Astrocyte (in vitro differentiated cells and primary cell): ENCODE data around the gene OR2Z1.

Source experiments
- EZH2 ChIP-seq: IDR thresholded peaks from 2 replicates; pipeline ENCODE4 v1.6.1; 2012; ENCODE audit warnings: mild to moderate bottlenecking, low read length, inconsistent platforms; ENCODE audit not compliant: insufficient read depth
- TF ChIP-seq, protein P1 (sequence below): IDR thresholded peaks from 2 replicates; pipeline ENCODE4 v1.5.1; 2011; ENCODE audit warnings: low read depth, mild to moderate bottlenecking, inconsistent platforms, low read length, moderate library complexity; ENCODE audit not compliant: insufficient read depth

DNA sequence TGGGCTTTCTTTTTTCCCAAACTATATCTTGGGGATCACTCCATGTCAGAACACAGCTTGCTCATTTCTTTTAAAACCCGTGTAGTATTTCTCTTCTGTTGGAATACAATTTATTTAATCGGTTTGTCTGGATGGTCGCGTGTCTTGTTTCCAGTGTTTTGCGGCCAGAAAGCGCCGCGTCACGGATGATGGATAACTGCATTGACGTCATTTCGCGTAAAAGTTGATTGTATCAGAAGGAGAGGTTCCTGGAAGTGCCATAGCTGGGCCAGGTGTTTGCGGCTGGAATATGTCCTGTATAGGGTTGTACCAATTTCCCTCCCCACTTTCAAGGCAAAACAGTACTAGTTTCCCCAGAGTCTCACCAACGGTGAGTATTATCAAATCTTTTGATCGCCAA lies 32.5 kb upstream of the OR2Z1 start:
- TF ChIP-seq, protein P1, sequence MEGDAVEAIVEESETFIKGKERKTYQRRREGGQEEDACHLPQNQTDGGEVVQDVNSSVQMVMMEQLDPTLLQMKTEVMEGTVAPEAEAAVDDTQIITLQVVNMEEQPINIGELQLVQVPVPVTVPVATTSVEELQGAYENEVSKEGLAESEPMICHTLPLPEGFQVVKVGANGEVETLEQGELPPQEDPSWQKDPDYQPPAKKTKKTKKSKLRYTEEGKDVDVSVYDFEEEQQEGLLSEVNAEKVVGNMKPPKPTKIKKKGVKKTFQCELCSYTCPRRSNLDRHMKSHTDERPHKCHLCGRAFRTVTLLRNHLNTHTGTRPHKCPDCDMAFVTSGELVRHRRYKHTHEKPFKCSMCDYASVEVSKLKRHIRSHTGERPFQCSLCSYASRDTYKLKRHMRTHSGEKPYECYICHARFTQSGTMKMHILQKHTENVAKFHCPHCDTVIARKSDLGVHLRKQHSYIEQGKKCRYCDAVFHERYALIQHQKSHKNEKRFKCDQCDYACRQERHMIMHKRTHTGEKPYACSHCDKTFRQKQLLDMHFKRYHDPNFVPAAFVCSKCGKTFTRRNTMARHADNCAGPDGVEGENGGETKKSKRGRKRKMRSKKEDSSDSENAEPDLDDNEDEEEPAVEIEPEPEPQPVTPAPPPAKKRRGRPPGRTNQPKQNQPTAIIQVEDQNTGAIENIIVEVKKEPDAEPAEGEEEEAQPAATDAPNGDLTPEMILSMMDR, result no peak
- no peak for TF ChIP-seq EZH2
